Measurements from ENCODE around the gene SND1.

- TF ChIP-seq TARDBP (IDR thresholded peaks at IDR 0.05) (no peak), BHLHE40 (IDR thresholded peaks at IDR 0.05; ENCODE audit: borderline replicate concordance) (no peak), FOXA1 (IDR thresholded peaks at IDR 0.05) (no peak), FOXM1 (IDR thresholded peaks at IDR 0.05; ENCODE audit: borderline replicate concordance) (no peak), LEF1 (IDR thresholded peaks at IDR 0.05; ENCODE audit: borderline replicate concordance) (no peak), SP1 (IDR thresholded peaks at IDR 0.05) (no peak), ELF4 (IDR thresholded peaks at IDR 0.05) (no peak)
Observed at GRCh38 chr7:128120976-128121490, 469.0 kb downstream of the SND1 start.
